HepG2 (cell line): ENCODE data around the gene ZDHHC8. TPM values are rescaled to one million over a fixed set of nuclear protein-coding genes. Genes with fewer than 3 reads are reported as not detected.

Experiments
- ATAC-seq: fragments of 200-7000 bp; cut with Tn5 transposase; 3 replicates; pipeline ENCODE4 v1.9.1; 2020; ENCODE audit warnings: mild to moderate bottlenecking, moderate library complexity
- BruUV-seq: library from RNA; stranded (reverse); fragments of 400-500 nt; replicated peaks from 2 replicates; lab custom pipeline; 2021; lab: Mats Ljungman, UMichigan
- CTCF ChIA-PET: fragments of 300-600 bp; formaldehyde crosslinking; extraction: SDS; loops from one replicate; lab custom pipeline; 2021; ENCODE audit warnings: low total read pairs, inconsistent platforms, low intra/inter-chr PET ratio; lab: Yijun Ruan, JAX
- POLR2A ChIA-PET: fragments of 350-600 bp; sonication (Branson Sonifier 250); formaldehyde crosslinking; loops from one replicate; lab custom pipeline; 2020; ENCODE audit warnings: antibody characterized with exemption, inconsistent platforms; lab: Yijun Ruan, JAX
- DNase-seq: peaks from one replicate; pipeline ENCODE4 v3.0.0-alpha.2; 2015; ENCODE audit warnings: low spot score
- FAIRE-seq: peaks from 3 replicates; lab custom pipeline; 2011; peaks lifted over from hg19 to GRCh38; lab: Jason Lieb, UNC
- H2AFZ ChIP-seq: one replicate; pipeline ENCODE4 v1.6.1; 2011; ENCODE audit warnings: low read length, inconsistent platforms
- H3K27ac ChIP-seq: fragments of 300-600 bp; 3 replicates; pipeline ENCODE4 v1.8.0; 2011; ENCODE audit warnings: mixed run types, mild to moderate bottlenecking, mixed read lengths, low read length, inconsistent platforms; ENCODE audit not compliant: insufficient read depth; ENCODE audit errors: extremely low read length
- H3K27me3 ChIP-seq, 2 experiments: fragments of 200-600 bp in 1 of 2; 2 replicates in 1 of 2; 3 replicates in 1 of 2; pipeline versions ENCODE4 v1.6.0 to v1.8.0; 2011; ENCODE audit warnings: low read length in 2 of 2, mild to moderate bottlenecking in 2 of 2, moderate library complexity in 2 of 2, inconsistent platforms in 1 of 2; ENCODE audit not compliant: insufficient read depth in 2 of 2, control insufficient read depth in 1 of 2
- H3K36me3 ChIP-seq, 2 experiments: fragments of 200-600 bp in 1 of 2; replicated peaks in 1 of 2; 2 replicates in 1 of 2; 3 replicates in 1 of 2; pipeline versions ENCODE4 v1.5.1 to v1.8.0; 2011; ENCODE audit warnings: low read length in 2 of 2, inconsistent platforms in 1 of 2; ENCODE audit not compliant: insufficient read depth in 2 of 2, control insufficient read depth in 1 of 2
- H3K4me1 ChIP-seq: 2 replicates; pipeline ENCODE4 v1.5.1; 2012; ENCODE audit warnings: low read length, inconsistent platforms; ENCODE audit not compliant: insufficient read depth
- H3K4me2 ChIP-seq: 2 replicates; pipeline ENCODE4 v1.6.0; 2011; ENCODE audit warnings: low read depth, low read length, inconsistent platforms
- H3K4me3 ChIP-seq, 3 experiments: fragments of 200-600 bp in 1 of 3; sonication (generic), shearing (Covaris generic) in 1 of 3; replicated peaks in 1 of 3; 2 replicates each; pipeline ENCODE4 v1.5.1; 2011 to 2016; ENCODE audit warnings: low read length in 3 of 3, inconsistent platforms in 2 of 3, low read depth in 2 of 3, mild to moderate bottlenecking in 2 of 3, control low read depth in 1 of 3, mixed read lengths in 1 of 3; ENCODE audit not compliant: insufficient read depth in 1 of 3
- H3K79me2 ChIP-seq: one replicate; pipeline ENCODE4 v1.6.1; 2011; ENCODE audit warnings: low read length, inconsistent platforms; ENCODE audit not compliant: insufficient read depth
- H3K9ac ChIP-seq: 2 replicates; pipeline ENCODE4 v1.6.0; 2011; ENCODE audit warnings: mild to moderate bottlenecking, low read depth, low read length, inconsistent platforms; ENCODE audit not compliant: insufficient read depth
- H3K9me3 ChIP-seq: 2 replicates; pipeline ENCODE4 v1.5.1; 2012; ENCODE audit warnings: mild to moderate bottlenecking, low read length
- H4K20me1 ChIP-seq: 2 replicates; pipeline ENCODE4 v1.6.0; 2011; ENCODE audit warnings: inconsistent platforms, mild to moderate bottlenecking, low read length, moderate library complexity; ENCODE audit not compliant: insufficient read depth
- FOXM1 ChIP-seq: sonication (generic); formaldehyde crosslinking; IDR thresholded peaks from 2 replicates; pipeline ENCODE4 v1.5.0; 2020; ENCODE audit warnings: missing genetic modification reagents
- GZF1 ChIP-seq: sonication (generic); formaldehyde crosslinking; IDR thresholded peaks from 2 replicates; pipeline ENCODE4 v1.5.1; 2020; ENCODE audit warnings: mild to moderate bottlenecking, missing genetic modification reagents
- RARA ChIP-seq: IDR thresholded peaks from 2 replicates; pipeline ENCODE4 v1.6.1; 2016; ENCODE audit warnings: missing genetic modification reagents, missing compliant biosample characterization
- ZC3H4 ChIP-seq: sonication (generic); formaldehyde crosslinking; IDR thresholded peaks from 2 replicates; pipeline ENCODE4 v1.4.0; 2020; ENCODE audit warnings: missing genetic modification reagents, borderline replicate concordance
- ZFP36L1 ChIP-seq: sonication (generic); formaldehyde crosslinking; IDR thresholded peaks from 2 replicates; pipeline ENCODE4 v1.8.0; 2022; ENCODE audit warnings: mild to moderate bottlenecking, missing genetic modification reagents, moderate library complexity
- ZNF207 ChIP-seq: fragments of 450-650 bp; IDR thresholded peaks from 2 replicates; pipeline ENCODE4 v1.6.1; 2016; ENCODE audit warnings: antibody characterized with exemption, borderline replicate concordance
- ZNF331 ChIP-seq: sonication (generic); formaldehyde crosslinking; IDR thresholded peaks from 2 replicates; pipeline ENCODE4 v1.4.0; 2020; ENCODE audit warnings: missing genetic modification reagents
- WGBS: methylation state at CpG from one replicate; pipeline ENCODE4 v1.1.6; 2017; ENCODE audit warnings: low lambda C conversion rate; 5-methylcytosine and 5-hydroxymethylcytosine counted together
- in situ Hi-C: cut with HindIII; loops from 2 replicates; pipeline ENCODE4 v1.10.0; 2017; ENCODE audit warnings: low pct_unique_long_range_greater_than_20kb; ENCODE audit not compliant: extremely low pct_ligation_motif_present
- intact Hi-C: fragments of 100-400 bp; cut with micrococcal nuclease; formaldehyde crosslinking; loops from one replicate; pipeline ENCODE4 v1.10.0; 2022; ENCODE audit not compliant: unreplicated experiment
- polyA plus RNA-seq, 8 experiments: library from polyadenylated mRNA; depleted of rRNA in 3 of 8; stranded (reverse) in 7 of 8; unstranded in 1 of 8; fragments of >200 nt; fragmentation: Illumina TruSeq in 4 of 8; extraction: Trizol in 4 of 8; gene quantifications; 2 replicates each; pipeline versions ENCODE4 v1.2.1 to v1.2.3, GENCODE V29; 2011 to 2016; ENCODE audit warnings: low read depth in 4 of 8, missing spikeins in 1 of 8, mixed read lengths in 1 of 8; ENCODE audit not compliant: insufficient read depth in 1 of 8
- total RNA-seq, 5 experiments: library from RNA; depleted of rRNA; stranded (reverse); fragments of >200 nt; fragmentation: Illumina TruSeq; extraction: Trizol; gene quantifications; 2 replicates each; pipeline ENCODE4 v1.2.3, GENCODE V29; 2016; ENCODE audit warnings: low read depth in 1 of 5
- TF ChIP-seq, protein P1 (sequence below): sonication (generic); formaldehyde crosslinking; IDR thresholded peaks from 2 replicates; pipeline ENCODE4 v1.8.1; 2023; ENCODE audit warnings: missing genetic modification reagents, mild to moderate bottlenecking, borderline replicate concordance
- TF ChIP-seq, protein P2 (sequence below): sonication (generic); formaldehyde crosslinking; IDR thresholded peaks from 2 replicates; pipeline ENCODE4 v1.5.0; 2020; ENCODE audit warnings: mild to moderate bottlenecking, missing genetic modification reagents, moderate library complexity
- TF ChIP-seq, protein P3 (sequence below): sonication (generic); formaldehyde crosslinking; IDR thresholded peaks from 2 replicates; pipeline ENCODE4 v1.4.0; 2020; ENCODE audit warnings: missing genetic modification reagents
- TF ChIP-seq, protein P4 (sequence below): fragments of 450-650 bp; IDR thresholded peaks from 2 replicates; pipeline ENCODE4 v1.6.1; 2016

The ZDHHC8 gene
- total and polyA plus RNA-seq, 2 of the 13 experiments (the other 11 are each of a cell fraction or from before 2014, with no cell fraction given): 7.5 to 21.3 TPM

DNA sequence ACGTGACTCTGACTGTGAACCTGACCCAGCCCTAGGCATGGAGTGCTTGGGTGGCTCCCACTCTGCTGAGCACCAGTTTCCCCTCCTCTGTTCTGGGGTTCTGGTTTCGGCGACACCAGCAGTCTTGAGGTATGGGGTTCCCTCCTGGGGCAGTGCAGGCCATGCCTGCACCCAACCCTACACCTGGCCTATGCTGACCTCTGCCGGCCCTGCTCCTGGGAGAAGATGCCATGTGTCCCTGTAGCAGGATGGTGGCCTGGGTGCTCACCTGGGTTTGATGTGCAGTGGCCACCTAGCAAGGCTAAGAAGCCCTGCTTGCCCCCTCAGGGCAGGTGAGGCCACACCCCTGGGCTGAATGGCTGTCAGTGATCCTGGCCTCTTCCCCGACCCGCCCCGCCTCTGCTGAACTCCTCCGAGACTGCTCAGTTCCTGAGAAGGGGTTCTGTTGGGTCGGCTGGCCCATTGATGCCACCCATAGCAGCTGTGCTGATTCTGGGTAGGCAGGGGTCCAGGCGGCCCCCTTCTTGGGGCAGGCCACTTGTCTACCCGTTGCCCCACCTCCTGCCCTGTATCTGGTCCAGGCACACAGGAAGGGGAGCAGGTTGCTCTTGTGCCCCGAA, 2.4 kb downstream of the ZDHHC8 start:
- Histone ChIP-seq H3K9ac (peak overlapping the region; percentile 8; the same call in 1 of the 2 replicates), H3K4me3 (no peak overlapping the region), H3K27ac (no peak overlapping the region), H3K4me1 (peaks cover 31% of the 10 kb centered on the region), H3K27me3 (no peaks in the 10 kb centered on the region), H2AFZ (no peak overlapping the region), H3K36me3 (no peaks in the 10 kb centered on the region), H3K4me2 (no peak overlapping the region), H4K20me1 (peaks cover 1% of the 10 kb centered on the region; the same call in 1 of the 2 replicates), H3K79me2 (peaks cover 17% of the 10 kb centered on the region), H3K9me3 (no peaks in the 10 kb centered on the region)
- WGBS: 87% methylated on average over 7 of the region's 12 CpGs
- POLR2A ChIA-PET: no interaction called here
- DNase-seq (no peak), ATAC-seq (no peak), FAIRE-seq (no peak)
- no TSS peak for BruUV-seq
- intact Hi-C loops (no loop called here), in situ Hi-C loops (no loop called here)
- CTCF ChIA-PET: no interaction called here
- TF ChIP-seq, protein P1, sequence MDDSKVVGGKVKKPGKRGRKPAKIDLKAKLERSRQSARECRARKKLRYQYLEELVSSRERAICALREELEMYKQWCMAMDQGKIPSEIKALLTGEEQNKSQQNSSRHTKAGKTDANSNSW (CRISPR knock-in tag): no peak
- TF ChIP-seq, protein P2, sequence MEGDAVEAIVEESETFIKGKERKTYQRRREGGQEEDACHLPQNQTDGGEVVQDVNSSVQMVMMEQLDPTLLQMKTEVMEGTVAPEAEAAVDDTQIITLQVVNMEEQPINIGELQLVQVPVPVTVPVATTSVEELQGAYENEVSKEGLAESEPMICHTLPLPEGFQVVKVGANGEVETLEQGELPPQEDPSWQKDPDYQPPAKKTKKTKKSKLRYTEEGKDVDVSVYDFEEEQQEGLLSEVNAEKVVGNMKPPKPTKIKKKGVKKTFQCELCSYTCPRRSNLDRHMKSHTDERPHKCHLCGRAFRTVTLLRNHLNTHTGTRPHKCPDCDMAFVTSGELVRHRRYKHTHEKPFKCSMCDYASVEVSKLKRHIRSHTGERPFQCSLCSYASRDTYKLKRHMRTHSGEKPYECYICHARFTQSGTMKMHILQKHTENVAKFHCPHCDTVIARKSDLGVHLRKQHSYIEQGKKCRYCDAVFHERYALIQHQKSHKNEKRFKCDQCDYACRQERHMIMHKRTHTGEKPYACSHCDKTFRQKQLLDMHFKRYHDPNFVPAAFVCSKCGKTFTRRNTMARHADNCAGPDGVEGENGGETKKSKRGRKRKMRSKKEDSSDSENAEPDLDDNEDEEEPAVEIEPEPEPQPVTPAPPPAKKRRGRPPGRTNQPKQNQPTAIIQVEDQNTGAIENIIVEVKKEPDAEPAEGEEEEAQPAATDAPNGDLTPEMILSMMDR (CRISPR knock-in tag): peak; percentile 12; the same call in 1 of the 2 replicates

DNA sequence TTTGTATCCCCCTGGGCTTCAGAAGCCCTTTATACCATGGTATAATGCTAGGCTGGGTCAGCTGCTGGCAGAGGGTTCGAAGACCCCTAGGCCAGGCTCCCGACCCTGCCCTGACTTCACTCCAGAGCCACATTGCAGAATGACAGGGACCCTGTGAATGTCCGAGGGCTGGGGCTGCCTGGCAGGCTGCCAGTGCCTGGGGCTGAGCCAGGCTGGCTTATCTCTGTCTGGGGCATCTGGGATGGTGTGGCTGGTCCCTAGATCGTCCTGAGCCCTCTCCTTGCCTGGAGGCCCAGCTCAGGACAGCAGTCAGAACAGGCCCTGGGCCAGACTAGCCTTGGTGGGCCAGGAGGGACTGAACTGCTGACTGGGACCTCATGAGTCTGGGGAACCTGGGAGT, 3.7 kb downstream of the ZDHHC8 start:
- in situ Hi-C loops: no loop called here
- Histone ChIP-seq H3K4me2 (no peak overlapping the region), H3K36me3 (peaks cover 0 to 4% of the 10 kb centered on the region in 2 experiments; a peak in 2 of 5 replicates), H3K4me3 (no peak overlapping the region), H3K27ac (no peak overlapping the region), H3K79me2 (peaks cover 17% of the 10 kb centered on the region), H3K9ac (no peak overlapping the region), H3K27me3 (no peaks in the 10 kb centered on the region), H3K4me1 (peaks cover 19% of the 10 kb centered on the region), H2AFZ (no peak overlapping the region), H4K20me1 (no peaks in the 10 kb centered on the region), H3K9me3 (no peaks in the 10 kb centered on the region)
- BruUV-seq: no TSS peak
- intact Hi-C loops: no loop called here
- WGBS: no CpG with 5 or more reads among the region's 4 CpGs
- ChIA-PET CTCF (no interaction called here), POLR2A (no interaction called here)
- FAIRE-seq (no peak), ATAC-seq (no peak), DNase-seq (no peak)
- TF ChIP-seq FOXM1 (no peak), GZF1 (CRISPR knock-in tag) (no peak), ZNF331 (CRISPR knock-in tag) (no peak), ZC3H4 (CRISPR knock-in tag) (no peak), RARA (CRISPR knock-in tag) (no peak), ZNF207 (no peak), ZFP36L1 (CRISPR knock-in tag) (no peak)
- TF ChIP-seq, protein P3, sequence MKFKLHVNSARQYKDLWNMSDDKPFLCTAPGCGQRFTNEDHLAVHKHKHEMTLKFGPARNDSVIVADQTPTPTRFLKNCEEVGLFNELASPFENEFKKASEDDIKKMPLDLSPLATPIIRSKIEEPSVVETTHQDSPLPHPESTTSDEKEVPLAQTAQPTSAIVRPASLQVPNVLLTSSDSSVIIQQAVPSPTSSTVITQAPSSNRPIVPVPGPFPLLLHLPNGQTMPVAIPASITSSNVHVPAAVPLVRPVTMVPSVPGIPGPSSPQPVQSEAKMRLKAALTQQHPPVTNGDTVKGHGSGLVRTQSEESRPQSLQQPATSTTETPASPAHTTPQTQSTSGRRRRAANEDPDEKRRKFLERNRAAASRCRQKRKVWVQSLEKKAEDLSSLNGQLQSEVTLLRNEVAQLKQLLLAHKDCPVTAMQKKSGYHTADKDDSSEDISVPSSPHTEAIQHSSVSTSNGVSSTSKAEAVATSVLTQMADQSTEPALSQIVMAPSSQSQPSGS (CRISPR knock-in tag): no peak
- TF ChIP-seq, protein P4, sequence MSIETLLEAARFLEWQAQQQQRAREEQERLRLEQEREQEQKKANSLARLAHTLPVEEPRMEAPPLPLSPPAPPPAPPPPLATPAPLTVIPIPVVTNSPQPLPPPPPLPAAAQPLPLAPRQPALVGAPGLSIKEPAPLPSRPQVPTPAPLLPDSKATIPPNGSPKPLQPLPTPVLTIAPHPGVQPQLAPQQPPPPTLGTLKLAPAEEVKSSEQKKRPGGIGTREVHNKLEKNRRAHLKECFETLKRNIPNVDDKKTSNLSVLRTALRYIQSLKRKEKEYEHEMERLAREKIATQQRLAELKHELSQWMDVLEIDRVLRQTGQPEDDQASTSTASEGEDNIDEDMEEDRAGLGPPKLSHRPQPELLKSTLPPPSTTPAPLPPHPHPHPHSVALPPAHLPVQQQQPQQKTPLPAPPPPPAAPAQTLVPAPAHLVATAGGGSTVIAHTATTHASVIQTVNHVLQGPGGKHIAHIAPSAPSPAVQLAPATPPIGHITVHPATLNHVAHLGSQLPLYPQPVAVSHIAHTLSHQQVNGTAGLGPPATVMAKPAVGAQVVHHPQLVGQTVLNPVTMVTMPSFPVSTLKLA: no peak
